GM19467 (cell line): ENCODE results near the gene RPS24.

Source experiments
- ATAC-seq: cut with Tn5 transposase; IDR thresholded peaks from one replicate; pipeline ENCODE4 v1.9.1; 2021; ENCODE audit warnings: mild to moderate bottlenecking, moderate library complexity; ENCODE audit not compliant: unreplicated experiment

Gene RPS24

DNA sequence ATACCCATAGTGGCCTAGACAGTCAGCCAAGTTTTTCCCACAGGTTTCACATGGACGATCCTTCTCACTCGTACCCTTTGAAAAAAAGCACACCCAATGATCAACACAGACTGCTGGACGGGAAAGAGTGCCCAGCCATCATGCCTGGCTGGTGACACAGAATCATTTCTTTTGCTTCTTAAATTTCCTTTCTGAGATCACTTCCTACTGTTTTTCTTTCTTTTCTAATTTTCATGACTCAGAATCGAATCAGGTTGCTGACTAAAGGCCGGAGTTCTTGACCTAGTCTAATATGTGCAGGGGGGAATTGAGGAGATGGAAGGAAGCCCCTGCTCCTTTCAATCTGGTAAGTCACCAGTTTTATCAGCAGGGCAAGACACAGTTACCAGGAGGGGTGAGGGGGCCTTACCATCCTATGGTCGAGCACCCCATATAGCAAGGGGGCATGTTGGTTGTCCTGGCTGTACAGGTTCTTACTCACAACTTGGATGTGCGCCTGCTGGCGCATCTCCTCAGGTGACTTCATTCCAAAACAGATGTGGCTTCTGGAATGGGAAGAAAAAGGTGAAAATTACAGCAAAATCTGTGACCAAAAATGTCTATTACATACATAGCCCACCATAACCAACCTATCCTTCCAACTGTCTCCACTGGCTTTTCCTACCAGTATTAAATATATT lies 7.8 kb upstream of the RPS24 start:
- ATAC-seq: no peak

DNA sequence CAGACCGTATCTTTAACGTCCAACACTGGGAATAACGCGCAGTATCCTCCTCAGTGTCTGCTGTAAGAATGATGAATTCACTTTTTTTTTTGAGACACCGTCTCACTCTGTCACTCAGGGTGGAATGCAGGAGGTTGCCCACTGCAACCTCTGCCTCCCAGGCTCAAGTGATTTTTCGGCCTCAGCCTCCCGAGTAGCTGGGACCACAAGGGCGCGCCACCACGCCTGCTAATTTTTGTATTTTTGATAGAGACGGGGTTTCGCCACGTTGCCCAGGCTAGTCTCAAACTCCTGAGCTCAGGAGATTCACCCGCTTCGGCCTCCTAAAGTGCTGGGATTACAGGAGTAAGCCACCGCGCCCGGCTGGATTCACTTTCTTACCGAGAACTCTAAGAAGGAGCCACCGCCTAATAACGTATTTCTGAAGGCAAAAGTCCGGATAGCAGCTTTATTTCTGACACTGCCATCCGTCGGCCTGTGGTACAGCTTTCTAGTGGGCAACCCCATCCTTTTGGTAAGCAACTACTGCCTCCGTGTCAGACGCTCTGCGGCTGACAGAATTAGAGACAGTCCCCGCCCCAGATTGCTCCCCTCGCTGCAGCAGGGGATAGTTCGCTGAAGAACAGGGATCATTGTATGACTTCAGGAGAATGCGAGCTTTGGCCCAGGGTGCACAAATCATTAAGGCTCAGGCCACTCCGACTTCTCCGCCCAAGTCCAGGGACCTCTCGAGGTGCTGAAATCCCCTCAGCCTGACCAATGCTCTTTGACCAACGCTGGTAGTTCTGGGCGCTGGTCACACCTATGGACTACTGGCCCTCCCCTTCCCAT lies 5.0 kb upstream of the RPS24 start:
- no peak for ATAC-seq

DNA sequence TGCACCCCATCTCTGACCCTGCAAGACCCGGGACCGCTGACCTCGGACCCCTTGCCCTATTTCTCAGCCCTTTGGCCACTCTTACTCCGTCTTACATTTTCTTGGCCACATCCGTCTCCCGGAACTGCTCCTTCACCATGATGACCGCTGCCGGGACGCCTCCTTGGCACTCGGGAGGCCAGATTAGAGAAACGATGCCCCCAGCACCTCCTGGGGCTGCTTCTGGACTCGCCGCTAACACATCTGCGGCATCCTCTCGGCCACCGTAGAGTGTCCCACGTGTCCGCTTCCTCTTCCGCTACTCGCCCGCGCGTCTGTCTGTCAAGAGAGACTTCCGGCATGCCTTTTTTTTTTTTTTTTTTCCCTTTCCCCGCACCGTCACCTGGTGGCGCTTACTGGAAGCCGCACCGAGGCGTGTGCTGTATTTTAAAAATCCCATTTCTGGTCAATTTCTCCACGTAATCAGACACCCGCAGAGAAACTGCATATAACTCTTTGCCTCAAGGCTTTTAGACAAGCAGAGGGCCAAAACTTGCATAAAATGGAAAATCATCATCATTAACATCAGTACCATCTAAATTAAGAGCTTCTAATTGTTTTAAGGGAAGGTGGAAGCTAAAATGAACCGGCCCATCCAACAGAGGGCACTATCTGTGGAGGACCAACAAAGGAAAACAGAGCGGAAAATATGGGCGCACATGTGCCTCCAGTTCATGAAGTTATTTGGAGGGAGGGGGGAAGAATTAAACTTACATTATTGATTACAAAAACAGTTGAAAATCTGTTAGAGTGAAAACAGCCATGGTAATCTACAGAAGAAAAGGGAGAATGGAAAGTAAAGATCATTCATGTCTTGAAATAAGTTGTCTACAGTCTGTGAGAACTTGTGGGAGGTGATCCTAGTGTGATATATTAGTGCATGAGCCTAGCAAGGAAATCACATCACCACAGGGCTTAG lies 4.1 kb upstream of the RPS24 start, which contains the start of gene POLR3A:
POLR3A (minus strand) TSS at position 247 of the 958 bp plus-strand sequence; CDS start at position 139, 108 bp downstream.
- peak; percentile 47 for ATAC-seq

DNA sequence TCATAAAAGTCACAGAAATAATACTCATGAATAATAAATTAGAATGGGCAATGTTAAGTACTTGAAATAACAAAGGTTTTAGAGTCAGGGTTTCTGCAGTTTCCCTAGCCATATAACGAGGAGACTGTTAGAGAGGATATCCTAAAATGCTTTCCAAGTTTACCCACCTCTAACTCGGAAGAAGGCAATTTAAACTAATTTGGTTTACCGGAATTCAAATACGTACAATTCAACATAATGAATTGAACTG lies 351 bp upstream of the RPS24 start:
- ATAC-seq: no peak

DNA sequence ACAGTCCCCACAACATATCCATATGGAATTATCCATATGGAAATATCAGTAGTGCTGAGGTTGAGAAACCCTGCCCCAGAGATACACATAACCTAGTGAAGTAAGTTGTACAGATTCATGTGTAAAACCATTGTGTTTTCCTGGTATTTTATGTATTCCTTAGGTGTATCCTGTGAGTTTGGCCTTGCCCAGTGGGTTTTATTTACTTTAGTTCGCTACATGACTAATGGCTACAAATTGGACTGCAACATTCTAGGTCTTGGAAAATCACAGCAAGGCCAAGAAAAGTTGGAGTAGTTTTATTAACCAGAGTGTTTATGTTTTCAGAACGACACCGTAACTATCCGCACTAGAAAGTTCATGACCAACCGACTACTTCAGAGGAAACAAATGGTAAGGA lies 1.4 kb downstream of the RPS24 start:
- no peak for ATAC-seq

DNA sequence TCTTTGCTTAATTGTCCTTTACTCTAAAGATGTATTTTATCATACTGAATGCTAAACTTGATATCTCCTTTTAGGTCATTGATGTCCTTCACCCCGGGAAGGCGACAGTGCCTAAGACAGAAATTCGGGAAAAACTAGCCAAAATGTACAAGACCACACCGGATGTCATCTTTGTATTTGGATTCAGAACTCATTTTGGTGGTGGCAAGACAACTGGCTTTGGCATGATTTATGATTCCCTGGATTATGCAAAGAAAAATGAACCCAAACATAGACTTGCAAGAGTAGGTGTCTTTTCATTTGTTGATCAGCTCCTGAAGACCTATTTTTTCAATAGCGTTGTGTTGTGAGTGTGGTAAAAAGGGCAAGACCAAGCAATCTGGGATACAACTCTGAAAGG lies 1.8 kb downstream of the RPS24 start:
- no peak for ATAC-seq

DNA sequence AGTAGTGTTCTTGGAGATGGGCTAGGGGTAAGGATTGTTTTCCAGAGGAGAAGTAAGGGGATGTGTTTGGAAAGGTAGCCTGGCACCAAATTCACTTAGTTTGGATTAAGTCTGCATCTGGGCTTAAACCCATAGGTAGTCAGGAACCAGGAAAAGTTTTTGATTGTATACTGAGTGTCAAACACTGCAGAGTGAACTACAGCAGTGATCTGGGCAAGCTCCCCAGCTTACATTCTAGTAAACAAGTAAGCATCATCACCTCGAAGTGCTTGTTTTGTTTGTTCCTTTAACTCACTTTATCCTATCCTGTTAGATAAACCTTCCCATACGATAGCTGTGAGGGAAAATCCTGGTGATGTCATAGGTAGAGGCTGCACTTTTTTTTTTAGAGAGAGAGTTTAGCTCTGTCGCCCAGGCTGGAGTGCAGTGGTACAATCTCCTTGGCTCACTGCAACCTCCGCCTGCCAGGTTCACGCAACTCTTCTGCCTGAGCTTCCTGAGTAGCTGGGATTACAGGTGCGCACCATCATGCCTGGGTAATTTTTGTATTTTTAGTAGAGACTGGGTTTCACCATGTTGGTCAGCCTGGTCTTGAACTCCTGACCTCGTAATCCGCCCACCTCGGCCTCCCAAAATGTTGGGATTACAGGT lies 2.4 kb downstream of the RPS24 start:
- no peak for ATAC-seq

DNA sequence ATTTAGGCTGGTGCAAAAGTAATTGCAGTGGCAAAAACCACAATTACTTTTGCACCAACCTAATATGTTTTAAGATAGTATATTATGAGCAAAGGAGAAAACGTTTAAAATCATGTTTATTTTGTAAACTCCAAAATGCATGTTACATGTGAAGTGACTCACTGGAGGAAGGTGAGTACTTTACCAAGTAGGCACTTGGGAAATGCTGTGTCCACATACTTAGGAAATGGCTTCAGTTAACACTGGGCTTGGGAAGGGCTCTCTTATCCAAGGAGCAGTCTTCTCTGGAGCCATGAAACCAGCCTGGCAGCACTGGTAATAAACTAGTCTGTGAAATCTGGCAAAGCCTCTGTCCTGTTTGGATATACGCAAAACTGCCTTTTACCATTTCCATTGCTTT lies 4.4 kb downstream of the RPS24 start:
- no peak for ATAC-seq

DNA sequence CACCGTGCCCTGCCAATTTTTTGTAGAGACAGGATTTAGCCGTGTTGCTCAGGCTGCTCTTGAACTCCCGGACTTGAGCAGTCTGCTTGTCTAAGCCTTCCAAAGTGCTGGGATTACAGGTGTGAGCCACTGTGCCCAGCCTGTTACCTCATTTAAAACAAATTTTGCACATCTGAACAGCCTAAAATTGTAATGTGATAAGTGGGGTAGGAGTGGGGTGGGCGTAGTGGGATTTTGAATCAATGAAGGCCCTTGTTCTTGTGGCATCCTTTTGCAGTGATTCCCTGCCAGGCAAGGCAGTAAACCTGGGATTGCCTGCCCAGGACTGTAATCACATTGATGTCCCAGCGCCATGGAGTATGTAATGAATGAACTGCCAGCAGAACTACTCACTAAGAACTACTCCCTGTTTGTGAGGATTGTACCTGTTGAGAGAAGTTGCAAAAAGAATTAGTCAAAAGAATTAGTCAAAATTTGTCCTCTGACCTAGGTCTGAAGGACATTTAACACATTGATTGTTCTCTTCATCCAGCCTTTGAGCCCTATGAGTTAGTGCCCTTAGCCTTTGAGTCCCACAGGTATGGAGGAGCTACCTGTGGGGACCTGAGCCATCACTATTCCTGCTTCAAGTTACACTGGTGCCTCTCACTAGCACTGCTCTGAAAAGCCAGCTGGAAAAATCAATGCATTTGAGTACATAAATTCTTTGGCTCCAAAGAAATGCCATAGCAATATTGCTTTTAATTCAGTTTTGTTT lies 5.3 kb downstream of the RPS24 start:
- no peak for ATAC-seq

DNA sequence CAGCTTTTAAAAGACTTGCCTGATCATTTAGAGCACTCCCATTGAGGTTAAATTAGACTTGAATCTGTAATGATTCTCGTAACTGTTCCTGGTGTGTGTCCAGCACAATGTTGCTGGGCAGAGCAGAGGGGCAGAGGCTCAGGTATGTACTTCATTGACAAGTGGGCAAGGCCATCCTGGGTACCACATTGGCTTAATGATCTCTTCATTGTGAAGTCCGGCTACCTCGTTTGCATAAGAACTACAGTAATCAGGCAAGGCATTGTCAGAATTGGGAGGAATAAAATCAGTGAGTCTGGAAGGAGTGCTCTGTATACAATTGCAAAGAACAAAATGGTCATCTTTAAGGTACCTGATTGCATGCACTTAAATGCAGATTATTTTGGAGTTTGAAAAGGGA lies 6.1 kb downstream of the RPS24 start:
- no peak for ATAC-seq

DNA sequence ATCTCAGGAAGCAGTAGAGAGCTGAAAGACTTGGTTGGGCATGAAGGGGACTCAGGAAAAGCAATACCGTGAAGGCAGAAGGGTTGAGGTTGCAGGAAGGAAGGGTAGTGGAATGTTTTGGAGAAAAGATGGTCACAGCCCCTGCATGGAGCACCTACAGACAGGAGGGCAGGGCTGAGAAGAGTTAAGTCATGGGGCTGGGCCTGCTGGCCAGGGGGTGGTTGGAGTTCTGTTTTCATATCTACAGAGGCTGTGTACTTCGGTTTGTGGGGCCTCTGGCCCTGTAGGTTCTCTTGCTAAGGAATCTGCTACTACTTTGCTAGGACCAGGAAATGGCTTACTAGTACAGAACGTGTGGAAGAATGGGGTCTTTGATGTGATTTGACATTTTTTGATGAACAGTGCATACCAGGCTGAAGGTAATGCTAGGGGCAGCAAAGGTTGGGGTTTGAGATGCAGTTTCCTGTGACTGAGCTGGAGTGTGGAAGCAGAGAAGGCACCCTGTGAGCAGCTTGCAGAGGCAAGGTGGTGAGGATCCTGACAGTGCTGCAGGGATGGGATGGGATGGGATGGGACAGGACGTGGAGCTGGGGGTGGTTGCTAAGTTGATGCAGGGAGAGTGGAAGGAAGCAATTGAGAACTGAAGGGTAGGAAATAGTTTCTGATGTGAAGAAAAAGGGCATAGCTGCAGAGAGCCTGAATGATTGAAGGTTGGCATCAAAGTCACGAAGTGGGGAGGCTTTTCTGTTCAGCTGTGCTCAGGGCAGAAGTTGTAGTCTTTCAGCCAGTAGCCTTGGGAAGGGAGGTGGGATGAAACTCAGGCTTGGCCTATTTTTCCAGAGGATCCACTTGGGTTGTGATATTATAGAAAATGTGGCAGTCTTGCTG lies 7.8 kb downstream of the RPS24 start:
- ATAC-seq: no peak

DNA sequence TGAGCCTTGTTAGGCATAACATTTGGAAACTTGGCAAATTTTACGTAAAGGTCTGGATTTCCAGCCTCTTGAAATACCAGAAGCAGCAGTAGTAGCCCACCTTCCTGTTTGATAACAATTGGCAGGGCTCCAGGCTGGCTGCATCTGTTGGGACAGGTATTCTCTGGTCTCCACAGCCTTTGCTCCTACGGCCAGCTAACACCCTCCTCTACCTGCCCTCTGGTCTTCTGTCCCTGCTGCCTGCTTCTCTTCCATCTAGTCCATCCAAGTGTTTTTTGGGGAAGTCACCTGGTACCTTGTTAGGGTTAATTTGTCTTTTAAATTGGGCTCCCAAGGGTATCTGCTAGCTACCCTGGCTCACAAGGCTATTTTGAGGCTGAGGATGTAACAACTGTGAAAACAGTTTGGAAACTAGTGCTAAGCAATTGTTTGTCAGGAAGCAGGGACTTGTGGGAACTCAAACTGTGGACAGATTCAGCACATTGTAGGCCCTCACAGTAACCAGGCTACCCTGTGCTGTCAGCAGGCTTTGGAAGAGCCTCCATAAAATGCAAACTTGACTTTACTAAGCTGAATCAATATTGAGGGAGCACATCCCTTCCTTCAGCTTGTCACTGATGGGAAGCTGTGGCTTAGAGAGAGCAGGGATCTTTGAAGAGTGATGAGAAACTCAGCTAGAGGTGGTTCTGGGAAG lies 8.5 kb downstream of the RPS24 start:
- ATAC-seq: no peak

DNA sequence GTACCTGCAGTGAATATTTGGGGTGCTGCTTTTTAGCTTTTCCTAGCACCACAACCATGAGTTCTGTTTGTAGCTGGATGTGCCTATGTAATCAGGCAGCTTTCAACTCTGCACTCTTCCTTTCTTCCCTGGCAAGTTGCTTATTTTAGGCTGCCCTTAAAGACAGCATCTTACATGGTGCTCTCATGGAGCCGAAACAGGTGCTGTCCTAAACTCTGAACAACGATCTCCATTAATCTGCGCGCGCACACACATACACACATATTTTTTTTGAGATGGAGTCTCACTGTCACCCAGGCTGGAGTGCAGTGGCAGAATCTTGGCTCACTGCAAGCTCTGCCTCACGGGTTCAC lies 9.1 kb downstream of the RPS24 start:
- no peak for ATAC-seq

DNA sequence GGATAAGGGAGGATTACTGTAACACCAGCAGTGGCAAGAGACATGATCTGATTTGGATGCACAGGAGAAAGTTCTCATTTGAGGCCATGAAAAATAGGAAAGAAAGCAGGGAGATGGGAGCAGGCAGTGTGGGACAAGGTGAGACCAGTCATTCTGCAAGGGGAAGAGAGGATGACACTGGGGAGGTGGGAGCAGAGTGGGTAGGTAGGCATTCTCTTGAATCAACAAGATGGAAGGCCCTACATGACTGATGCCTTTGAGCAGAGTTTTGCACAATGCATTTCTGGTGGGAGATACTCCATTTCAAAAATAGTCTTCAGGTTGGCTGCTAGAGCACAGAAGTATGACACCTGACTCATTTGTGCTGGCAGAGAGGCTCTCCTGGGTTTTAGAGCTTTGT lies 10.5 kb downstream of the RPS24 start:
- ATAC-seq: no peak

DNA sequence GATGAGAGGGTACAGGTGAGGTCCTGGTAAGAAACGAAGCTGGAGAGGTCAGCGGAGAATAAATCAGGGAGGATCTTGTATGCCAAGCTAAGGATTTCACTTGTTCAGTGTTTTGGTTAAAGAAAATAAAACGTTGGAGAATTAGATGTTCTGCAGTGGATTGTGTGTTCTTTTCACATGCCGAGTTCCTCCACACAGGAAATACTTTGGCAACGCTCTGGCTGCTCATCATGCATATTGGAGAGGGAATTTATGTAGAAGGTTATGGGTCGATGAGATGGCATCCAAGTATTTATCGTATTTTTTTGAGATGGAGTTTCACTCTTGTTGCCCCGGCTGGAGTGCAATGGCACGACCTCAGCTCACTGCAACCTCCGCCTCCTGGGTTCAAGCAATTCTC lies 11.0 kb downstream of the RPS24 start:
- ATAC-seq: no peak

DNA sequence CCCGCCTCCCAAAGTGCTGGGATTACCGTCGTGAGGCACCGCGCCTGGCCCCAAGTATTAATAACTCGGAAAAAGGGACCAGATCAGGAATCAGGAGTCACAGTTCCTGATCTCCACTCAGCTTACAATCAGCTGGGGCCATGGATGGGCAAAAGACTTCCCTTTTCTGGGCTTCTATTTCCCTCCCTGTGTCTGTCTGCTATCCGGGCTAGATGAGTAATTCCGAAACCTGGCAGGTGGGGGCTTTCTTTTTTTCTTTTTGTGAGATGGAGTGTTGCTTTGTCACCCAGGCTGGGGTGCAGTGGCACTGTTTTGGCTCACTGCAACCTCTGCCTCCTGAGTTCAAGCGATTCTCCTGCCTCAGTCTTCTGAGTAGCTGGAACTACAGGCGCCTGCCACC lies 11.6 kb downstream of the RPS24 start:
- ATAC-seq: peak; percentile 57

DNA sequence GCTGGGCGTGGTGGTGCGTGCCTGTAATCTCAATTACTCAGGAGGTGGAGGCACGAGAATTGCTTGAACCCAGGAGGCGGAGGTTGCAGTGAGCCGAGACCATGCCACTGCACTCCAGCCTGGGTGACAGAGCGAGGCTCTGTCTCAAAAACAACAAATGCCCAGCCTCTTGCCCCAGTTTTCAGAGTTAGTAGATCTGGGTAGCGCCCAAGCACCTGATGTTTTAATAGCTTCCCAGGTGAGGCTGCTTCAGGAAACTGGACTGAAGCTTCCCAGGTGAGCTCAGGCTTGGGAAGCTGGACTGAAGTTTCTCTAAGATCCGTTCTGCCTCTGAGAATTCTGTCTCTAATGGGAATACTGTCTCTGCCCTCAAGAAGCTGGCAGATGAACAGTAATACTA lies 12.2 kb downstream of the RPS24 start:
- no peak for ATAC-seq

DNA sequence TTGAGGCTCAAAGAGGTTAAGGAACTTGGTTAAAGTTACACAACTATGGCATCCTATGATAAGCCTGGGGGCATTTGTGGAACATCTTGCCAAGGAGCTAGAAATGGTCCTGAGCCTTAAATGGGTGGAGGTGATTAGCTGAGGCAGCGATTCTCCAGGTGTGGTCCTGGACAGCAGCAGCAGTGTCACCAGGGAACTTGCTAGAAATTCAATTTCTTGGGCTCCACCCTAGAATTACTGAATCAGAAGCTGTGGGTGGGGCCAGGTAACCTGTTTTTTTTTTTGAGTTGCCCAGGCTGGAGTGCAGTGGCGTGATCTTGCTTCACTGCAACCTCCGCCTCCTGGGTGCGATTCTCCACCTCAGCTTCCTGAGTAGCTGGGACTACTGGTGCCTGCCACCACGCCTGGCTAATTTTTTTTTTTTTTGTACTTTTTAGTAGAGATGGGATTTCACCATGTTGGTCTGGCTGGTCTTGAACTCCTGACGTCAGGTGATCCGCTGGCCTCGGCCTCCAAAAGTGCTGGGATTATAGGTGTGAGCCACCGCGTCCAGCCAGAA lies 13.1 kb downstream of the RPS24 start:
- no peak for ATAC-seq
